Effector memory CD8-positive, alpha-beta T cell (primary cell): Measurements from ENCODE around the gene BDP1.
"Not testable (repeated sequence)": the region's sequence is repeated elsewhere in the genome, so short reads cannot be mapped to it uniquely, and the experiment has no call there.

ENCODE experiments used
- ATAC-seq: fragments of 150-1000 bp; cut with Tn5 transposase; replicated peaks from 2 replicates; pipeline ENCODE4 v1.10.0; 2021; ENCODE audit warnings: mild to moderate bottlenecking, moderate library complexity
- DNase-seq, 3 experiments: peaks; one replicate each; pipeline ENCODE4 v3.0.0; 2021
- H3K27ac Mint-ChIP-seq, 2 donors: one replicate each; pipeline ENCODE4 v1.8.0; 2022; ENCODE audit warnings: mild to moderate bottlenecking in 2 of 2, mixed read lengths in 2 of 2, moderate library complexity in 2 of 2
- H3K27me3 Mint-ChIP-seq, 2 donors: one replicate each; pipeline ENCODE4 v1.8.0; 2022; ENCODE audit warnings: mixed read lengths in 2 of 2
- H3K36me3 Mint-ChIP-seq: one replicate; pipeline ENCODE4 v1.8.0; 2022; ENCODE audit warnings: mild to moderate bottlenecking, moderate library complexity, mixed read lengths; ENCODE audit not compliant: insufficient read depth
- H3K4me1 Mint-ChIP-seq, 2 donors: one replicate each; pipeline ENCODE4 v1.8.0; 2022; ENCODE audit warnings: low read depth in 2 of 2, mixed read lengths in 2 of 2
- H3K4me3 Mint-ChIP-seq, 2 donors: one replicate each; pipeline ENCODE4 v1.8.0; 2022; ENCODE audit warnings: mild to moderate bottlenecking in 2 of 2, mixed read lengths in 2 of 2, moderate library complexity in 2 of 2
- H3K9me3 Mint-ChIP-seq, 2 donors: one replicate each; pipeline ENCODE4 v1.8.0; 2022; ENCODE audit warnings: mixed read lengths in 2 of 2

Gene BDP1

GRCh38 chr5:71552026-71552749 lies 96.7 kb downstream of the BDP1 start:
- Mint-ChIP-seq H3K36me3 (peaks cover 56% of the 10 kb centered on the region), H3K27ac (peak overlapping the region in 1 of 2 donors; percentile 60)
- not testable (repeated sequence) for H3K4me3 Mint-ChIP-seq, H3K27me3 Mint-ChIP-seq, H3K9me3 Mint-ChIP-seq, ATAC-seq, DNase-seq, H3K4me1 Mint-ChIP-seq

GRCh38 chr5:71563161-71563560 lies 107.7 kb downstream of the BDP1 start:
- H3K36me3 Mint-ChIP-seq = peaks cover 64% of the 10 kb centered on the region
- no peak overlapping the region for H3K4me3 Mint-ChIP-seq
- H3K27ac Mint-ChIP-seq = no peak overlapping the region
- no peak for DNase-seq
- no peak for ATAC-seq
- no peaks in the 10 kb centered on the region for H3K9me3 Mint-ChIP-seq
- H3K4me1 Mint-ChIP-seq = no peaks in the 10 kb centered on the region
- no peaks in the 10 kb centered on the region for H3K27me3 Mint-ChIP-seq

- H3K4me1 Mint-ChIP-seq = no peaks in the 10 kb centered on the region
- no peak overlapping the region for H3K27ac Mint-ChIP-seq
- ATAC-seq (no peak), DNase-seq (no peak)
- no peaks in the 10 kb centered on the region for H3K9me3 Mint-ChIP-seq
- no peak overlapping the region for H3K4me3 Mint-ChIP-seq
- no peaks in the 10 kb centered on the region for H3K27me3 Mint-ChIP-seq
- peaks cover 52% of the 10 kb centered on the region for H3K36me3 Mint-ChIP-seq
Observed at GRCh38 chr5:71564895-71565294, 109.4 kb downstream of the BDP1 start.

GRCh38 chr5:71569748-71570509 lies 114.5 kb downstream of the BDP1 start:
- H3K27ac Mint-ChIP-seq = peak overlapping the region in 1 of 2 donors; percentile 13
- no peak overlapping the region for H3K4me3 Mint-ChIP-seq
- H3K36me3 Mint-ChIP-seq = peaks cover 14% of the 10 kb centered on the region
- DNase-seq = no peak
- no peak for ATAC-seq
- H3K4me1 Mint-ChIP-seq = no peaks in the 10 kb centered on the region
- H3K9me3 Mint-ChIP-seq = no peaks in the 10 kb centered on the region
- no peaks in the 10 kb centered on the region for H3K27me3 Mint-ChIP-seq

GRCh38 chr5:71571811-71572210 lies 116.4 kb downstream of the BDP1 start:
- not testable (repeated sequence) for DNase-seq, H3K27me3 Mint-ChIP-seq, H3K36me3 Mint-ChIP-seq, H3K4me3 Mint-ChIP-seq, ATAC-seq, H3K9me3 Mint-ChIP-seq, H3K27ac Mint-ChIP-seq, H3K4me1 Mint-ChIP-seq

- Mint-ChIP-seq H3K36me3 (peaks cover 7% of the 10 kb centered on the region), H3K4me1 (no peaks in the 10 kb centered on the region), H3K27ac (no peak overlapping the region), H3K9me3 (no peaks in the 10 kb centered on the region), H3K27me3 (no peaks in the 10 kb centered on the region), H3K4me3 (no peak overlapping the region)
- DNase-seq = no peak
- ATAC-seq = no peak
Observed at GRCh38 chr5:71573591-71573990, 118.1 kb downstream of the BDP1 start.

GRCh38 chr5:71575588-71575987 lies 120.1 kb downstream of the BDP1 start:
- not testable (repeated sequence) for H3K4me3 Mint-ChIP-seq, H3K9me3 Mint-ChIP-seq, DNase-seq, H3K27ac Mint-ChIP-seq, H3K27me3 Mint-ChIP-seq, H3K4me1 Mint-ChIP-seq, ATAC-seq
- peaks cover 10% of the 10 kb centered on the region for H3K36me3 Mint-ChIP-seq

- no peak for DNase-seq
- H3K9me3 Mint-ChIP-seq = no peaks in the 10 kb centered on the region
Observed at GRCh38 chr5:71576241-71576640, 120.8 kb downstream of the BDP1 start.

GRCh38 chr5:71577839-71578238 lies 122.4 kb downstream of the BDP1 start:
- H3K27ac Mint-ChIP-seq, H3K4me3 Mint-ChIP-seq, DNase-seq, H3K36me3 Mint-ChIP-seq, H3K27me3 Mint-ChIP-seq, ATAC-seq, H3K9me3 Mint-ChIP-seq, H3K4me1 Mint-ChIP-seq: not testable (repeated sequence)

More at GRCh38 chr5:71576241-71576640, 120.8 kb downstream of the BDP1 start:
- Mint-ChIP-seq H3K27ac (no peak overlapping the region), H3K36me3 (peaks cover 10% of the 10 kb centered on the region), H3K27me3 (no peaks in the 10 kb centered on the region), H3K4me3 (no peak overlapping the region), H3K4me1 (no peaks in the 10 kb centered on the region)
- no peak for ATAC-seq

GRCh38 chr5:71582945-71583584 lies 127.6 kb downstream of the BDP1 start:
- H3K27ac Mint-ChIP-seq = no peak overlapping the region

GRCh38 chr5:71586052-71586940 lies 130.8 kb downstream of the BDP1 start:
- H3K27ac Mint-ChIP-seq = peak overlapping the region; percentile 97
- no peak for ATAC-seq
- peaks cover 20% of the 10 kb centered on the region for H3K36me3 Mint-ChIP-seq
- no peaks in the 10 kb centered on the region for H3K9me3 Mint-ChIP-seq
- peak overlapping the region; percentile 89 to 90 for H3K4me3 Mint-ChIP-seq
- peaks cover 30 to 45% of the 10 kb centered on the region in 2 donors for H3K4me1 Mint-ChIP-seq
- no peaks in the 10 kb centered on the region for H3K27me3 Mint-ChIP-seq
- no peak for DNase-seq

More at GRCh38 chr5:71582945-71583584, 127.6 kb downstream of the BDP1 start:
- no peak for DNase-seq
- Mint-ChIP-seq H3K9me3 (no peaks in the 10 kb centered on the region), H3K36me3 (peaks cover 23% of the 10 kb centered on the region), H3K4me1 (peaks cover 14 to 17% of the 10 kb centered on the region in 2 donors), H3K4me3 (no peak overlapping the region), H3K27me3 (no peaks in the 10 kb centered on the region)
- no peak for ATAC-seq

- Mint-ChIP-seq H3K36me3 (peaks cover 20% of the 10 kb centered on the region), H3K27ac (peak within 1 kb of the TSS; percentile 97), H3K27me3 (no peaks in the 10 kb centered on the region), H3K4me1 (peaks cover 30 to 45% of the 10 kb centered on the region in 2 donors), H3K4me3 (peak within 1 kb of the TSS; percentile 89 to 90), H3K9me3 (no peaks in the 10 kb centered on the region)
- ATAC-seq = peak; percentile 95
- peak; percentile 96 to 97 (median 97) for DNase-seq
Observed at GRCh38 chr5:71586941-71587765, 131.7 kb downstream of the BDP1 start, which contains the start of gene MCCC2. TSS of gene MCCC2 (plus strand) at chr5:71587340. CDS start at chr5:71587426, 86 bp downstream.
